ENCODE results near the gene SBNO2.
A peak's percentile ranks its signal among the peaks of the same experiment; 100 is the strongest.
"Not testable (repeated sequence)": the region's sequence is repeated elsewhere in the genome, so short reads cannot be mapped to it uniquely, and the experiment has no call there.

The SBNO2 gene

GRCh38 chr19:1205114-1206099 is 31.3 kb upstream of the SBNO2 start, which contains the start of gene STK11:
TSS of gene STK11 (plus strand) at chr19:1205778. CDS start at chr19:1206914, 1,136 bp downstream.
- Histone ChIP-seq H3K4me1 (ENCODE audit: insufficient read depth, low read length) (peaks cover 23% of the 10 kb centered on the region), H3K36me3 (ENCODE audit: insufficient read depth, low read length) (peaks cover 5% of the 10 kb centered on the region), H3K9ac (ENCODE audit: low read length) (peak within 1 kb of the TSS; percentile 61), H3K9me3 (ENCODE audit: low read length) (no peaks in the 10 kb centered on the region), H3K27ac (ENCODE audit: low read depth, low read length) (peak within 1 kb of the TSS; percentile 96), H3K27me3 (ENCODE audit: control insufficient read depth in 1 of 2, insufficient read depth in 2 of 2, low read length in 2 of 2) (no peaks in the 10 kb centered on the region), H3K4me3 (ENCODE audit: low read depth in 1 of 2, low read length in 2 of 2) (peak within 1 kb of the TSS; percentile 84 to 85)

GRCh38 chr19:1200614-1201013 is 26.5 kb upstream of the SBNO2 start:
- H3K4me1 ChIP-seq (ENCODE audit: insufficient read depth, low read length); H3K36me3 ChIP-seq (ENCODE audit: insufficient read depth, low read length); H3K9ac ChIP-seq (ENCODE audit: low read length); H3K27me3 ChIP-seq (ENCODE audit: control insufficient read depth in 1 of 2, insufficient read depth in 2 of 2, low read length in 2 of 2); H3K27ac ChIP-seq (ENCODE audit: low read depth, low read length); H3K4me3 ChIP-seq (ENCODE audit: low read depth in 1 of 2, low read length in 2 of 2); H3K9me3 ChIP-seq (ENCODE audit: low read length): not testable (repeated sequence)

DNA sequence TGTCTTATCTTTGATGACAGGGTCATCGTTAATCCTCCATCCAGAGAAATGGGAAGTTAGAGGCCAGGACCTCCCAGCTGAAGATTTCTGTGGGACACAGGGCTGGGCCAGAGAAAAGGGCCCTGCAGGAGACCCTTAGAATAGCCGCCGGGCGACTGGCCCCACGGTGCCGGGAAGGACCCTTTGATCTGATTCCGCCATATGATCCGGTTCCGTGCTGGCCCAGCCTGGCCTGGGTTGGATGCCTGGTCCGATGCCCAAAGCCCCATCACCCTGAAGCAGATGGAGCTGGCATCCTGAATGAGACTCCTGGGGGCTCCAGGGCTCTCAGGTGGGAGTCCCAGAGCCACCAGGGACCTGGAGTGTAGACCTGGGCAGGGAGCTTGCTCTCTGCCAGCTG is 25.5 kb upstream of the SBNO2 start:
- no peaks in the 10 kb centered on the region for H3K36me3 ChIP-seq (ENCODE audit: insufficient read depth, low read length)
- no peaks in the 10 kb centered on the region for H3K9me3 ChIP-seq (ENCODE audit: low read length)

GRCh38 chr19:1189419-1189818 is 15.4 kb upstream of the SBNO2 start:
- H3K36me3 ChIP-seq (ENCODE audit: insufficient read depth, low read length), result no peaks in the 10 kb centered on the region
- no peaks in the 10 kb centered on the region for H3K9me3 ChIP-seq (ENCODE audit: low read length)
- no peak overlapping the region for H3K9ac ChIP-seq (ENCODE audit: low read length)
- no peaks in the 10 kb centered on the region for H3K27me3 ChIP-seq (ENCODE audit: control insufficient read depth in 1 of 2, insufficient read depth in 2 of 2, low read length in 2 of 2)
- no peaks in the 10 kb centered on the region for H3K4me1 ChIP-seq (ENCODE audit: insufficient read depth, low read length)
- H3K4me3 ChIP-seq (ENCODE audit: low read depth in 1 of 2, low read length in 2 of 2), result no peak overlapping the region
- H3K27ac ChIP-seq (ENCODE audit: low read depth, low read length), result no peak overlapping the region

More for the DNA sequence above, 25.5 kb upstream of the SBNO2 start:
- Histone ChIP-seq H3K27ac (ENCODE audit: low read depth, low read length) (no peak overlapping the region), H3K27me3 (ENCODE audit: control insufficient read depth in 1 of 2, insufficient read depth in 2 of 2, low read length in 2 of 2) (no peaks in the 10 kb centered on the region), H3K4me3 (ENCODE audit: low read depth in 1 of 2, low read length in 2 of 2) (no peak overlapping the region), H3K9ac (ENCODE audit: low read length) (no peak overlapping the region), H3K4me1 (ENCODE audit: insufficient read depth, low read length) (no peaks in the 10 kb centered on the region)

- Histone ChIP-seq H3K4me3 (ENCODE audit: low read depth in 1 of 2, low read length in 2 of 2) (no peak overlapping the region), H3K36me3 (ENCODE audit: insufficient read depth, low read length) (no peaks in the 10 kb centered on the region), H3K4me1 (ENCODE audit: insufficient read depth, low read length) (no peaks in the 10 kb centered on the region), H3K9me3 (ENCODE audit: low read length) (no peaks in the 10 kb centered on the region), H3K27ac (ENCODE audit: low read depth, low read length) (no peak overlapping the region), H3K27me3 (ENCODE audit: control insufficient read depth in 1 of 2, insufficient read depth in 2 of 2, low read length in 2 of 2) (no peaks in the 10 kb centered on the region), H3K9ac (ENCODE audit: low read length) (no peak overlapping the region)
Measured at GRCh38 chr19:1183543-1184172, 9.6 kb upstream of the SBNO2 start.

GRCh38 chr19:1182727-1183126 is 8.7 kb upstream of the SBNO2 start:
- Histone ChIP-seq H3K27me3 (ENCODE audit: control insufficient read depth in 1 of 2, insufficient read depth in 2 of 2, low read length in 2 of 2) (no peaks in the 10 kb centered on the region), H3K9me3 (ENCODE audit: low read length) (no peaks in the 10 kb centered on the region), H3K36me3 (ENCODE audit: insufficient read depth, low read length) (no peaks in the 10 kb centered on the region), H3K9ac (ENCODE audit: low read length) (no peak overlapping the region), H3K27ac (ENCODE audit: low read depth, low read length) (no peak overlapping the region), H3K4me3 (ENCODE audit: low read depth in 1 of 2, low read length in 2 of 2) (no peak overlapping the region), H3K4me1 (ENCODE audit: insufficient read depth, low read length) (no peaks in the 10 kb centered on the region)

- H3K9ac ChIP-seq (ENCODE audit: low read length), result no peak overlapping the region
- no peaks in the 10 kb centered on the region for H3K9me3 ChIP-seq (ENCODE audit: low read length)
- H3K4me1 ChIP-seq (ENCODE audit: insufficient read depth, low read length), result no peaks in the 10 kb centered on the region
- H3K27me3 ChIP-seq (ENCODE audit: control insufficient read depth in 1 of 2, insufficient read depth in 2 of 2, low read length in 2 of 2), result no peaks in the 10 kb centered on the region
- no peak overlapping the region for H3K27ac ChIP-seq (ENCODE audit: low read depth, low read length)
- no peak overlapping the region for H3K4me3 ChIP-seq (ENCODE audit: low read depth in 1 of 2, low read length in 2 of 2)
- H3K36me3 ChIP-seq (ENCODE audit: insufficient read depth, low read length), result no peaks in the 10 kb centered on the region
Measured at GRCh38 chr19:1182068-1182467, 8.0 kb upstream of the SBNO2 start.

- Histone ChIP-seq H3K4me3 (ENCODE audit: low read depth in 1 of 2, low read length in 2 of 2) (no peak overlapping the region), H3K27me3 (ENCODE audit: control insufficient read depth in 1 of 2, insufficient read depth in 2 of 2, low read length in 2 of 2) (no peaks in the 10 kb centered on the region), H3K9me3 (ENCODE audit: low read length) (no peaks in the 10 kb centered on the region), H3K27ac (ENCODE audit: low read depth, low read length) (no peak overlapping the region), H3K4me1 (ENCODE audit: insufficient read depth, low read length) (no peaks in the 10 kb centered on the region), H3K9ac (ENCODE audit: low read length) (no peak overlapping the region), H3K36me3 (ENCODE audit: insufficient read depth, low read length) (no peaks in the 10 kb centered on the region)
Measured at GRCh38 chr19:1181606-1182005, 7.5 kb upstream of the SBNO2 start.

DNA sequence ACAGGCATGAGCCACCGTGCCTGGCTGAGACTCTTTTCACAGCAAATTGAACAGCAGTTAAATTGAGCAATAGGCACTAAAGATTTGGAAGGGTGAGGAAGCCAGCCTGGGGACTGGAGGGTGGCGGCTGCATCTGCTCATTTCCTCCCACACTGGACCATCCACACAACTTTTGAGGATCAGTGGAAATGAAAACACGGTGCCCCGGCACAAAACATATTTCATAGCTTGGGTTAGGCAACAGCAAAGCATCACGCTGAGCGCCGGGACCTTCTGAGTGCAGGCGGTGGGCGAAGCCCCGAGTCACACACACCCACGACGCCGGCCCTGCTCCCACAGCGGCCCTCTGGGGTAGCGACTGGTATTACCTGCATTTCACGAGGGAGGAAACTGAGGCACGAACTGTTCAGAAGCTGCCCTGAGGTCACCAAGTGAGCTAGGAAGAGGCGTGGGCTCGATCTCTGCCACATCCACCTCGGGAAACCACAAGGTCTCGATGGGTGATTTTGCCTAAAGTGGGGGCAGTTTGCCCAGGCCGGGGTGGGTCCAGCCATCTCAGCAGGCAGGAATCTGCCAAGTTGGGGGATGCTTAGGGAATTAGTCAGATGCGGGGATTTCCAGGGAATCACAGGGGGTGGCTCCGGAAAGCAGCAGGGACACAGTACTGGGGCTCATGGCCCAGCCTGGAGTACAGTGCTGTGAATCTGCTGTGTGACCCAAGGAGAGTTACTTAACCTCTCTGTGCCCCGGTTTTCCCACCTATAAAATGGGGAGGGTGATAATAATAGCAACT is 3.5 kb upstream of the SBNO2 start:
- no peaks in the 10 kb centered on the region for H3K36me3 ChIP-seq (ENCODE audit: insufficient read depth, low read length)
- H3K27me3 ChIP-seq (ENCODE audit: control insufficient read depth in 1 of 2, insufficient read depth in 2 of 2, low read length in 2 of 2), result no peaks in the 10 kb centered on the region
- no peak overlapping the region for H3K9ac ChIP-seq (ENCODE audit: low read length)
- H3K9me3 ChIP-seq (ENCODE audit: low read length), result no peaks in the 10 kb centered on the region
- no peak overlapping the region for H3K27ac ChIP-seq (ENCODE audit: low read depth, low read length)
- H3K4me1 ChIP-seq (ENCODE audit: insufficient read depth, low read length), result no peaks in the 10 kb centered on the region
- H3K4me3 ChIP-seq (ENCODE audit: low read depth in 1 of 2, low read length in 2 of 2), result no peak overlapping the region

DNA sequence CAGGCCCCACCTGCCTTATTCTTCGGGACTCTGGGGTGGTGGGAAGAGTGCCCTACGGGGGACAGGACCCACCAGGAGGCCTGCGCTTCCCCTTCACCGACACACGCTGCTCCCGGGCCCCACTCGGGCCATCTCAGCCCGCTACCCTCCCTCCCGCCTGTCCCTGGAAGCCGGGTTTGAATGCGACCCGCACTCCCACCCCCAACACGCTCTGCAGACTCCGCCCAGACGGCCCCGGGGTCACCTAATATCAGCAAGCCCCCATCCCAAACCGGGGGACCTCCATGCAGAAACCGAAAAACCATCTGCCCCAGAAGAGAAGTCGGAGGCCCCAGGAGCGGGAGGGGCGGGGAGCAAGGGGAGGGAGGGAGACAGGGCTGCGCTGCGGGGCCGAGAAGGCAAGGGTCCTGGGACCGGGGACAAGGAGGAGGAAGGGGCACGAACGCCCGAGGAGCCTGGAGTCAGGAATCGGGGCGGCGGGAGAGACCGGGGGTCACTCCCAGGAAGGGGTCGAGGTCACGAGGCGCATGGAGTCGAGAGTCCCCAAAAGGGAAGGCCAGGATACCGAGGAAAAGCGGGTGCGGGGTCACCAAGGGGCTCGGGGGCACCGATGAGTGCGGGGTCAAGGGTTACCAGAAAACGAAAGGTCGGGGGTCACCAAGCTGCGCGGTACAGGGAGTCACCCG is 766 bp downstream of the SBNO2 start:
- Histone ChIP-seq H3K36me3 (ENCODE audit: insufficient read depth, low read length) (no peaks in the 10 kb centered on the region), H3K27ac (ENCODE audit: low read depth, low read length) (peak overlapping the region; percentile 97), H3K4me3 (ENCODE audit: low read depth in 1 of 2, low read length in 2 of 2) (peak overlapping the region; percentile 45 to 74), H3K4me1 (ENCODE audit: insufficient read depth, low read length) (peaks cover 24% of the 10 kb centered on the region), H3K9me3 (ENCODE audit: low read length) (no peaks in the 10 kb centered on the region), H3K27me3 (ENCODE audit: control insufficient read depth in 1 of 2, insufficient read depth in 2 of 2, low read length in 2 of 2) (no peaks in the 10 kb centered on the region), H3K9ac (ENCODE audit: low read length) (peak overlapping the region; percentile 65)
